ENCODE results near the gene ATP12A.
"Not testable (repeated sequence)": the region's sequence is repeated elsewhere in the genome, so short reads cannot be mapped to it uniquely, and the experiment has no call there.

ATP12A gene

GRCh38 chr13:24692561-24692960 lies 12.4 kb downstream of the ATP12A start:
- no peak for DNase-seq

- peak; percentile 59 for DNase-seq
These were observed 13.8 kb downstream of the ATP12A start for GRCh38 chr13:24693862-24694471.

DNA sequence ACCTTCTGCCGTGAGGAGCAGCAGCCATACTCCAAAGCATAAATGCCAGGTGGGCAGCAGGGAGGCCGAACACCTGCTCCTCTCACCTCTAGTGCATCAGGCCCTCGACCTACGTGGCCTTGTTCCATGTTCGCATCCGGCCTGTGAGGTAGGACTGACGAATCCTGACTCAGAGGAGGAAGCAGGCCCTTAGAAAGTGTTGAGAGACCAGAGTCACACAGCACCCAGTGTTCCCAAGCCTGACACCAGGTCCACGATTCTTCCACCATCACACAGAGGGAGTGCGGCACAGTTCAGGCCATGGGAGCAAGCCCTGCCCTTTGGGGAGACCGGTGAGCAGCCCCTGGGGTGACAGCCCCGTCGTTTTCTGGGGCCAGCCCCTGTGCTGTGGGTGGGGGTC lies 14.7 kb downstream of the ATP12A start:
- no peak for DNase-seq

DNA sequence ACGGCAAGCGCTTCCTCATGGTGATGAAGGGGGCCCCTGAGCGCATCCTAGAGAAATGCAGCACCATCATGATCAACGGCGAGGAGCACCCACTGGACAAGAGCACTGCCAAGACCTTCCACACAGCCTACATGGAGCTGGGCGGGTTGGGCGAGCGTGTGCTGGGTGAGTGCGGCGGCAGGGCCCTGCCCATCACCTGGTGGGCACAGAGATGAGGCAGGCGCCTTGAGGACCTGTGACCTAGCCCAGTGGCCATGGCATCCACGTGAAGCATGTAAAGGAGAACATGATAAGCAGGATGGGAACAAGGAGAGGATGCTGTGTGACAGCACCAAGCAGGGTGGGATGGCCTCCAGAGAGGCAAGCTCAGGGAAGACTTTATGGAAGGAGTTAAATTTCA lies 18.5 kb downstream of the ATP12A start:
- no peak for DNase-seq

- no peak for DNase-seq
These were observed 19.3 kb downstream of the ATP12A start for GRCh38 chr13:24699541-24699940.

- no peak for DNase-seq
These were observed 20.3 kb downstream of the ATP12A start for GRCh38 chr13:24700539-24700938.

GRCh38 chr13:24706886-24707585 lies 26.8 kb downstream of the ATP12A start:
- no peak for DNase-seq

DNA sequence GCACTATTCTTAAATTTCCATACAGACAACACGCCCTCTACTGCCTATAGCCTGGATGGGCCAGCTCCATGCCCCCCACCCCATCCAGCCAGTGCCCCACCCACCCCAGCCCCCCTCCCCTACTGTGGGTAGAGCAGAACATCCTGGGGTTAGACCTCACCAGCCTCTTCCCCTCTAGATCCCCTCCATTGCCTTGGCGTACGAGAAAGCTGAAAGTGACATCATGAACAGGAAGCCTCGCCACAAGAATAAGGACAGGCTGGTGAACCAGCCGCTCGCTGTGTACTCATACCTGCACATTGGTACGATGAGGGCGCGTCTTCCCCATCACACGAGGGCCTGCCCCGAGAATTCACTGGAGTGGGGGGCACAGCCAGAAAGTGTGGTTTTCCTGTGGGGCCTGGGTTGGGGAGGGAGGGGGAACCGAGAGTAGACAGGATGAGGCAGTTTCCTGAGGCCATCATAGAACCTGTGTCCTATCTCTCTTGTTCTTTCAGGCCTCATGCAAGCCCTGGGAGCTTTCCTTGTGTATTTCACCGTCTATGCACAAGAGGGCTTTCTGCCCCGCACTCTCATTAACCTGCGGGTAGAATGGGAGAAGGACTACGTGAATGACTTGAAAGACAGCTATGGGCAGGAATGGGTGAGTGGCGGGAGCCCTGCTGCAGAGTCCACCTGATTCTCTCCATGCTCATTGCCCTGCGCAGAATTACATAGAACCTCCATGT lies 29.1 kb downstream of the ATP12A start:
- DNase-seq: peak; percentile 63

DNA sequence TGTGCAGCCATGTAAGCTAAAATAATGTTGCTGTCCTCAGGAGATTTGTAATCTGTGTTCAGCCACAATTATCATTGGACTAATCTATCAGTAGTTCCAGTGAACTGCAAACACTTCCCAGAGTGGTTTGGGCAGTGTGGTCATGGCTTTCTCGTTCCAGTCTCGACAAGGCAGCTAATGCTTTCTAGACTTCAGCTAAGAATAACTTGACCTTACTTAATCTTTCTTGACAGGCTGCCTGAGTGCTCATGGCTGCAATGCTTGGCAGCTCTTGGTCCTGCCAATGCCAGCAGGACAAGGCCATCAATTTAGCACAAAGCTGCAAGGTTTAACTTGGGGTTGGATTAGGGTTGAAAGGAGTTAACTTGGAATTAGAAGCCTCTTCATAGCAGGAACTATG lies 32.8 kb downstream of the ATP12A start:
- peak; percentile 44 for DNase-seq

GRCh38 chr13:24716011-24716410 lies 35.8 kb downstream of the ATP12A start:
- DNase-seq: peak; percentile 46

DNA sequence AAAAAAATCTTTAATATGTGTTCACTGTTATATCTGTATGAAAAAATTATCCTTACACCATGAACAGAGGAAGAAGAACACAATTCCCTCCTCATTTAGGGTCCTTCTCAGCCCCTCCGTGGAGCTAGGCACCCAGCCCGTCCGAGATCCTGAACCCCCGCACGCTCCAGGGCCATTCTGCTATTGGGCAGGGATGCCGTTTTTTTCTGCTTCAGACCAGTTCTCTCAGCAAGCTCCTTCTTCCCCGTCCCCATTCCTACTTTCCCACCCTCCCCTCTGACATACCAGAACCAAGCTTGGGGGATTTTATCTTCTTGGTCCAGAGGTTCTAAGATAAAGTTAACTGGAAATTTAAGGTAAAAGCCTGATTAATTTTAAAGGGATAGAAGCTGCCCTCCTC lies 36.2 kb downstream of the ATP12A start:
- DNase-seq: no peak

DNA sequence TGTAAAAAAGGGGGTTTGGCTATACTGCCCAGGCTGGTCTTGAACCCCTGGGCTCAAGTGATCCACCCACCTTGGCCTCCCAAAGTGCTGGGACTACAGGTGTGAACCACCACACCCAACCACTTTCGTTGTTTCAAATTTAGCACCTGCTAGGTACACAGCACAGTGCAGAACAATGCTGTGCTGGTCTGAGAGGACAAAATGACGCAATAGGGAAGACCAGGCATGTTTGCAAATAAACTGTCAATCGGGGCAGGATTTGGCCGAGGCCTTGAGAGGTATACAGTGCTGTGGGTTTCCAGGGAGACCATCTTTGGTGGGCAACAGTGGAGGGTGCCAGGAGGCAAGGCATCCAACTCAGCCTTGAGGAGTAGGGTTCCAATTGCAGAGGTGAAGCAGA lies 37.0 kb downstream of the ATP12A start:
- DNase-seq: no peak

DNA sequence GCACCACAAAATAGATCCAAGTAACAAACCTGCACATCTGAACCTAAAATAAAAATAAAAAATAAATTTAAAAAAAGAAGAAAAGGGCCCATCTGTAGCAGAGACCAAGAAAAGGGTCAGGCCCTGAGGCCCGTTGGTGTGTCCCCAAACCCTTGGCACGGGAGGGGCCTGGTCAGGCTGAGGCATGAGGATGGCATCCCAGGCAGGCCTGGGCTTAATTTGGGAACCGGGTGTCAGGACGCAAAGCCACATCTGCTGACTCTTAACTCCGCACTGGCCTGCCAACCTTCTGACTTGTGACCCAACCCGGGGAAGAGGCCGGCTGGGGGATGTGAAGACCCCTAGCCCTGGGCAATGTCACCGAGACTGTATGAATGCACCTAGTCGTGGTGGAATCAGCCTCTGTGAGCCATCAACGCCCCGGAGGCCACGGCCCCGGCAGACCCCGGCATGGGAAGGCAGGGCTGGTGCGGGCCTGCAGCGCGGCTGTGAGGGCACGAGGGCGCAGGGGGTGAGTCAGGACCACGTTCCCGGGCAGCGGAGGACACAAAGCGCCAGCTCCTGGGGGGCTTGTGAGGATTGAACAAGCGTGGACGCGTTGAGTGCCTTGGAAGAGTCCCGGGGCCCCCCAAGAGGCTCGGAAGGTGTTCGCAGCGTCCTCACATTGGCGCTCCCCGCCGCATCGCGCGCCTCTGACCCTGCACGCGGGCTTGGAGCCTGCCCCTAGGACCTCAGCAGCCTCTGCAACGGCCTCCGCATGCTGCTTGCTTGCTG lies 38.2 kb downstream of the ATP12A start:
- no peak for DNase-seq

GRCh38 chr13:24719139-24719538 lies 38.9 kb downstream of the ATP12A start:
- no peak for DNase-seq

GRCh38 chr13:24723206-24723605 lies 43.0 kb downstream of the ATP12A start:
- DNase-seq: no peak

- DNase-seq: peak; percentile 12
These were observed 44.5 kb downstream of the ATP12A start for GRCh38 chr13:24724714-24725113.

DNA sequence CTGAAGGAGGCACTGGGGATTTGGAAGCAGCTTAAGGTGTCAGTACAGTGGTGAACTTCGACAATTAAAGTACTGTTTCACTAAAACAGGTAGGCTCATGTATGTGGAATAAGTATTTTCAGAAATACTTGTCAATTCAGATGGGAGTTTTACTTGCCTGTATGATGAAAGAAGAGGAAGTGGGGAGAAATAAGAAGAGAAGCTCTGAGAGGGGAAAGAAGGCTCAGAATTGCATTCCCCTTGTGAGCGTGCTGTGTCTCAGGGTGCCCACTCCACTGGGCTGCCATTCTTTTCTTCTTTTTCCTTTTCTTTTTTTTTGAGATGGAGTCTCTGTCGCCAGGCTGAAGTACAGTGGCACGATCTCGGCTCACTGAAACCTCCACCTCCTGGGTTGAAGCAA lies 45.2 kb downstream of the ATP12A start:
- peak; percentile 47 for DNase-seq

DNA sequence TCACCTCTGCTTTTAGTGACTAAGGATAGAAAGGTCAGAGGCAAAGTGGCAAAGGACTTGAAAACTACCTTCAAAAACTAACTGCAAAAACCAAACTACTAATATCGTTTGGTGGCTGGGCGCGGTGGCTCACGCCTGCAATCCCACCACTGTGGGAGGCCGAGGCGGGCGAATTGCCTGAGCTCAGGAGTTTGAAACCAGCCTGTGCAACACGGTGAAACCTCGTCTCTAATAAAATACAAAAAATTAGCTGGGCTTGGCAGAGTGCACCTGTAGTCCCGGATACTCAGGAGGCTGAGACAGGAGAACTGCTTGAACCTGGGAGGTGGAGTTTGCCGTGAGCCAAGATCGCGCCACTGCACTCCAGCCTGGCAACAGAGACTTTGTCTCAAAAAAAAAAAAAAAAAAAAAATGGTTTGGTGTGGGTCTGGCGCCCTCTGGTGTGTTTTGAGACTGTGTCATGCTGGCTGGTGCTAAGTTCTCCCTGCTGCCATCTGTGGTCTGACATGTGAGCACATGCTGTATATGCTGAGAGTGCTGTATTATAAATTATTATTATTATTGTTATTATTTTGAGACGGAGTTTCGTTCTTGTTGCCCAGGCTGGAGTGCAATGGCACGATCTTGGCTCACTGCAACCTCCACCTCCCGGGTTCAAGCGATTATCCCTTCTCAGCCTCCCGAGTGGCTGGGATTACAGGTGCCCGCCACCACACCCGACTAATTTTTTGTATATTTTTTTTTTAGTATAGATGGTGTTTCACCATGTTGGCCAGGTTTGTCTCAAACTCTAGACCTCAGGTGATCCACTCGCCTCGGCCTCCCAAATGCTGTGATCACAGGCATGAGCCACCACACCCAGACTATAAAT lies 47.8 kb downstream of the ATP12A start:
- DNase-seq: peak; percentile 77

DNA sequence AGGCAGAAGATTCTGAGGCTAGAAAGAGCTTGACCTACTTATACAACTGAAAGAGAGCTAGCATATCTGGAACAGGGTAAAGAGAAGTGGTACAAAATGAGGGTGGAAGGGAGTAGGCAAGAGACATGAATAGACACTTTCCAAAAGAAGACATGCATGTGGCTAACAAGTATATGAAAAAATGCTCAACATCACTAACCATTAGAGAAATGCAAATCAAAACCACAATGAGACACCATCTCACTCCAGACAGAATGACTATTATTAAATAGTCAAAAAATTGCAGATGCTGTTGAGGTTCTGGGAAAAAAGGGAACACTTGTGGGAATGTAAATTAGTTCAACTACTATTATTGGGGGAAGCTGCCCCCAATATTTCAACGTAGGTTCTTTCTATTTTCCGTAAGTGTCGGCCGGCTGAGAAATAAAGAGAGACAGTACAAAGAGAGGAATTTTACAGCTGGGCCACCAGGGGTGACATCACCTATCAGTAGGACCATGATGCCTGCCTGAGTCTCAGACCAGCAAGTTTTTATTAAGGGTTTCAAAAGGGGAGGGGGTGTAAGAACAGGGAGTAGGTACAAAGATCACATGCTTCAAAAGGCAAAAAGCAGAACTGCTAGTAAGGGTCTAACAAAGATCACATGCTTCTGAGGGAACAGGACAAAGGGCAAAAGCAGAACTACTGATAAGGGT lies 50.8 kb downstream of the ATP12A start:
- DNase-seq: not testable (repeated sequence)

- peak; percentile 83 for DNase-seq
These were observed 54.7 kb downstream of the ATP12A start for GRCh38 chr13:24734950-24735349.

DNA sequence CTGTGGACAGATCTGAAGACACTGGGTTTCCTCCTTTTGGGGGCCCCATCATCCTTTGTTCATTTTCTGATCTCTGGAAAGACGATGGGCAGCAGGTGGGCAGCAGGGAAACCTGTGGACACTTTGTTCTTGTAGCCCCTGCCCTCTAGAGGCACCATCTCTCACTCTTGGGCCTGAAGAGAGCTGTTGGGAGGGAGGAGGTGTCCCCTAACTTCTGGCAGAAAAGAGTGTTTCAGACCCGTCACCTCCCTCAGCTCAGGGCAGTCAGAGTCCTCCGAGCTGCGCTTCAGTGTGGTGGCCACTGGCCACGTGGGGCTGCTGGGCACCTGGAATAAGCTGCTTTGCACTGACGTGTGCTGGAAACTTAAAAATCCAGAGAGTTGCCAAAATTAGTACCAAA lies 56.8 kb downstream of the ATP12A start:
- no peak for DNase-seq

GRCh38 chr13:24738366-24738847 lies 58.2 kb downstream of the ATP12A start:
- no peak for DNase-seq
